Transverse colon (tissue), 3 donors: Measurements from ENCODE around the gene KIAA1217.

Source experiments
- POLR2A ChIP-seq: fragments of 450-650 bp; IDR thresholded peaks from one replicate; pipeline ENCODE4 v1.6.1; 2016; ENCODE audit warnings: antibody characterized with exemption, mild to moderate bottlenecking, moderate library complexity
- TF ChIP-seq, protein P1 (sequence below), 5 experiments: fragments of 200-600 bp in 3 of 5; fragments of 450-650 bp in 2 of 5; sonication (generic) in 3 of 5; IDR thresholded peaks; 1 replicate in 2 of 5; 2 replicates in 3 of 5; pipeline ENCODE4 v1.5.1; 2016 to 2017; ENCODE audit warnings: antibody characterized with exemption in 5 of 5, inconsistent platforms in 3 of 5, mild to moderate bottlenecking in 2 of 5, moderate library complexity in 1 of 5

DNA sequence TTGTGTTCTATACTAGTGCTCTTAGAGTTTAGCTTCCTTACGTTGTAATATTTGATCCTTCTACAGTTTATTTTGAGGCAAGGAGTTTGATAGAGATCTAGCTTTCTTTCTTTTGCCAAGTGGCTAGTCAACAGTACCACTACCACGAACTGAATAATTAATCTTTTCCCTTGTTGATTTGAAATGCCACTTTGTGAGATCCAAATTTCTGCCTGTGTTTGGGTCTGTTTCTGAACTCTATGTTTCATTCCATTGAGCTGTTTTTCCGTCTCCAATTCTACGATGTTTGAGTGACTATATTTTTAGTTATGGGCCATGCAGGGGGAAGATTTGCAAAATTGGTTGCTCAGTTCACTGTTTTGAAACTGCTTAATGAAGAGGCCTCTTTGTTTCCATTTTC is 134.7 kb downstream of the KIAA1217 start:
- no peak for TF ChIP-seq POLR2A
- TF ChIP-seq, protein P1, sequence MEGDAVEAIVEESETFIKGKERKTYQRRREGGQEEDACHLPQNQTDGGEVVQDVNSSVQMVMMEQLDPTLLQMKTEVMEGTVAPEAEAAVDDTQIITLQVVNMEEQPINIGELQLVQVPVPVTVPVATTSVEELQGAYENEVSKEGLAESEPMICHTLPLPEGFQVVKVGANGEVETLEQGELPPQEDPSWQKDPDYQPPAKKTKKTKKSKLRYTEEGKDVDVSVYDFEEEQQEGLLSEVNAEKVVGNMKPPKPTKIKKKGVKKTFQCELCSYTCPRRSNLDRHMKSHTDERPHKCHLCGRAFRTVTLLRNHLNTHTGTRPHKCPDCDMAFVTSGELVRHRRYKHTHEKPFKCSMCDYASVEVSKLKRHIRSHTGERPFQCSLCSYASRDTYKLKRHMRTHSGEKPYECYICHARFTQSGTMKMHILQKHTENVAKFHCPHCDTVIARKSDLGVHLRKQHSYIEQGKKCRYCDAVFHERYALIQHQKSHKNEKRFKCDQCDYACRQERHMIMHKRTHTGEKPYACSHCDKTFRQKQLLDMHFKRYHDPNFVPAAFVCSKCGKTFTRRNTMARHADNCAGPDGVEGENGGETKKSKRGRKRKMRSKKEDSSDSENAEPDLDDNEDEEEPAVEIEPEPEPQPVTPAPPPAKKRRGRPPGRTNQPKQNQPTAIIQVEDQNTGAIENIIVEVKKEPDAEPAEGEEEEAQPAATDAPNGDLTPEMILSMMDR (IDR thresholded peaks at IDR 0.05): no peak
